ENCODE measurements around the gene S100A5.
"Not testable (repeated sequence)": the region's sequence is repeated elsewhere in the genome, so short reads cannot be mapped to it uniquely, and the experiment has no call there.

S100A5 gene

DNA sequence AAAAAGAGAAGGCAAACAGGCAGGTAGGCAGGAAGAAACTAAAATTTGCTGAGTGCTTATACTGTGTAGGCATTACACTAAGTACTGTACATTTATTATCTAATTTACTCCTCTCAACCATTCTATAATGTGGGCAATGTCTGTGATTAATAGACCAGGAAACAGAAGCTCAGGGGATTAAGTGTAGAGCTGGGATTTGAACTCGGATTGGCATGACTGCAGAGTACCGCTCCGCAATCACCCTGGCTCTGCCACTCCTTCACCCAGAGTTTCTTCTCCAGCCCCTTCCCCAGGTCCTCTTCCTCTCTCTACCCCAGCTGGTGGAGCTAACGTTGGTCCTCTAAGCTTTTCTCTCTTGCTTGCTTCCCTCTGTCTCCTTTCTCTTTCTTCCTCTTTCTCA, 36.4 kb upstream of the S100A5 start:
- TF ChIP-seq SUZ12 (IDR thresholded peaks at IDR 0.05) (no peak), LEF1 (IDR thresholded peaks at IDR 0.05; ENCODE audit: borderline replicate concordance) (no peak), FOXK2 (IDR thresholded peaks at IDR 0.05) (no peak), HDGF (IDR thresholded peaks at IDR 0.05; ENCODE audit: borderline replicate concordance) (no peak), FOXA1 (IDR thresholded peaks at IDR 0.05) (no peak), ELF4 (IDR thresholded peaks at IDR 0.05) (no peak), CTBP1 (IDR thresholded peaks at IDR 0.05; ENCODE audit: borderline replicate concordance) (no peak), TARDBP (IDR thresholded peaks at IDR 0.05) (no peak), NFRKB (IDR thresholded peaks at IDR 0.05) (no peak), L3MBTL2 (conservative IDR thresholded peaks at IDR 0.05) (no peak), ARNT (IDR thresholded peaks at IDR 0.05) (no peak), BHLHE40 (IDR thresholded peaks at IDR 0.05; ENCODE audit: borderline replicate concordance) (no peak), ZNF384 (IDR thresholded peaks at IDR 0.05) (no peak), SP1 (IDR thresholded peaks at IDR 0.05) (no peak), FOXM1 (IDR thresholded peaks at IDR 0.05; ENCODE audit: borderline replicate concordance) (no peak)
- TF ChIP-seq, protein P1, sequence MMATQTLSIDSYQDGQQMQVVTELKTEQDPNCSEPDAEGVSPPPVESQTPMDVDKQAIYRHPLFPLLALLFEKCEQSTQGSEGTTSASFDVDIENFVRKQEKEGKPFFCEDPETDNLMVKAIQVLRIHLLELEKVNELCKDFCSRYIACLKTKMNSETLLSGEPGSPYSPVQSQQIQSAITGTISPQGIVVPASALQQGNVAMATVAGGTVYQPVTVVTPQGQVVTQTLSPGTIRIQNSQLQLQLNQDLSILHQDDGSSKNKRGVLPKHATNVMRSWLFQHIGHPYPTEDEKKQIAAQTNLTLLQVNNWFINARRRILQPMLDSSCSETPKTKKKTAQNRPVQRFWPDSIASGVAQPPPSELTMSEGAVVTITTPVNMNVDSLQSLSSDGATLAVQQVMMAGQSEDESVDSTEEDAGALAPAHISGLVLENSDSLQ (IDR thresholded peaks at IDR 0.05), result no peak
- POLR2A ChIA-PET, result interaction anchor here (0.9 to 3.9 kb wide), 6 partner anchors 9 to 413 kb away, joined by 3 to 20 read pairs (median 5); partner anchors contain the start of genes CHTOP, RPS27 and S100A13
- no peak for DNase-seq (ENCODE audit: extremely low spot score)
- CTCF ChIA-PET, result interaction anchor here (0.7 to 2.7 kb wide), 5 partner anchors 9 to 67 kb away, joined by 8 to 12 read pairs (median 9); partner anchors contain the start of gene S100A13

DNA sequence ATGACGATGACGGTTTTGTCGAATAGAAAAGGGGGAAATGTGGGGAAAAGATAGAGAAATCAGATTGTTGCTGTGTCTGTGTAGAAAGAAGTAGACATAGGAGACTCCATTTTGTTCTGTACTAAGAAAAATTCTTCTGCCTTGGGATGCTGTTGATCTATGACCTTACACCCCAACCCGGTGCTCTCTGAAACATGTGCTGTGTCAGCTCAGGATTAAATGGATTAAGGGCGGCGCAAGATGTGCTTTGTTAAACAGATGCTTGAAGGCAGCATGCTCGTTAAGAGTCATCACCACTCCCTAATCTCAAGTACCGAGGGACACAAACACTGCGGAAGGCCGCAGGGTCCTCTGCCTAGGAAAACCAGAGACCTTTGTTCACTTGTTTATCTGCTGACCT, 34.8 kb upstream of the S100A5 start:
- POLR2A ChIA-PET, result interaction anchor here (3.1 to 3.9 kb wide), 2 partner anchors 52 to 59 kb away, joined by 15 to 20 read pairs; partner anchors contain the start of genes CHTOP and S100A13
- CTCF ChIA-PET, result interaction anchor here (2.6 kb wide), 1 partner anchor 65 kb away, joined by 8 read pairs; no protein-coding TSS in a partner anchor
- DNase-seq (ENCODE audit: extremely low spot score), result not testable (repeated sequence)

DNA sequence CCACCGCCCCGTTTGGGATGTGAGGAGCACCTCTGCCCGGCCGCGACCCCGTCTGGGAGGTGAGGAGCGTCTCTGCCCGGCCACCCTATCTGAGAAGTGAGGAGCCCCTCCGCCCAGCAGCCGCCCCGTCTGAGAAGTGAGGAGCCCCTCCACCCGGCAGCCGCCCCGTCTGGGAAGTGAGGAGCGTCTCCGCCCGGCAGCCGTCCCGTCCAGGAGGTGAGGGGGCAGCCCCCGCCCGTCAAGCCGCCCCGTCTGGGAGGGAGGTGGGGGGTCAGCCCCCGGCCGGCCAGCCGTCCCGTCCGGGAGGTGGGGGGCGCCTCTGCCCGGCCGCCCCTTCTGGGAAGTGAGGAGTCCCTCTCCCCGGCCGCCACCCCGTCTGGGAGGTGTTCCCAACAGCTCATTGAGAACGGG, 34.4 kb upstream of the S100A5 start:
- CTCF ChIA-PET; POLR2A ChIA-PET; DNase-seq (ENCODE audit: extremely low spot score): not testable (repeated sequence)

DNA sequence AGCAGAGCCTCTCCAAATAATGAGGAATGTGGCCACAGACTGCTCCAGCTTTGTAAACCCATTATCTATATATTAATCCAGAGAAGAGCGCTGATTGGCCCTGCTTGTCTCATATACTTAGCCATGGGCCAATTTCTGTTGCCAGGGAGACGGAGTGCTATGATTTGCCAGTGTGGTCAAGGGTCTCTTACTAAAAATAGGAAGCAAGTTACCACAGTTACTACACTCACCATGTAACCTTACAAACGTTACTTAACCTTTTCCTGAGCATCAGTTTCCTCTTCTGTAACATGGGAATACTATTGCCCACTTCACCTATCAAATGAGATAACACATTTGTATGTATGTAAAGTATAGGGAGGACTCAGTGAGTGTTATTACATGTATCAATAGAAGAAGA, 32.6 kb upstream of the S100A5 start:
- TF ChIP-seq L3MBTL2 (conservative IDR thresholded peaks at IDR 0.05) (no peak), BHLHE40 (IDR thresholded peaks at IDR 0.05; ENCODE audit: borderline replicate concordance) (no peak), LEF1 (IDR thresholded peaks at IDR 0.05; ENCODE audit: borderline replicate concordance) (no peak), FOXK2 (IDR thresholded peaks at IDR 0.05) (no peak)
- ChIA-PET POLR2A (interaction anchor here (1.9 kb wide), 1 partner anchor 61 kb away, joined by 11 read pairs; the partner anchor contains the start of gene CHTOP), CTCF (interaction anchor here (1.2 to 4.7 kb wide), 2 partner anchors 54 to 61 kb away, joined by 4 to 15 read pairs; partner anchors contain the start of genes CHTOP, S100A1 and S100A13)
- DNase-seq (ENCODE audit: extremely low spot score), result no peak

DNA sequence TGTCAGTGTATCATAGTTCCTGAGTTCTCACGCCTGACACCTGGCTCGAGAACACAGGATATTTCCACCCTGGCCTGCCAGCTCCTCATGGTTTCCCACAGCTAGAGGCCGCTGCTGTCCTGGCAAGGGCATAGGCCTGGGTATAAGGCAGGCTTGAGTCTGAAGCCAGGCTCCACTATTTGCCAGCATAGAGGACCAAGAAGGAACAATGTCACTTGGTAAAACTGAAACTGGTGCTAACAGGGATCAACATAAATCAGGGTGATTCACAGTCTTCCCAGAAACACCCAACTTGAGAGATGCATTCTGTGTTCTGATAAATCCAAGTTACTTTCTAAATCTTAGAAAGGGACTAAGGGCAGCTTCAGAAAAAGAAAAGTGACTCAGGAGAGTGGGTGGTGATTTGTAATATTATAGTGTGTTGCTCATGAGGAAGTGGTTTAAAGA, 31.9 kb upstream of the S100A5 start:
- ChIA-PET POLR2A (interaction anchor here (1.1 to 1.9 kb wide), 3 partner anchors 55 to 61 kb away, joined by 4 to 13 read pairs (median 11); partner anchors contain the start of genes CHTOP and S100A13), CTCF (interaction anchor here (0.6 to 5.8 kb wide), 8 partner anchors 20 to 63 kb away, joined by 3 to 60 read pairs (median 4); partner anchors contain the start of genes CHTOP, S100A1 and S100A13)

DNA sequence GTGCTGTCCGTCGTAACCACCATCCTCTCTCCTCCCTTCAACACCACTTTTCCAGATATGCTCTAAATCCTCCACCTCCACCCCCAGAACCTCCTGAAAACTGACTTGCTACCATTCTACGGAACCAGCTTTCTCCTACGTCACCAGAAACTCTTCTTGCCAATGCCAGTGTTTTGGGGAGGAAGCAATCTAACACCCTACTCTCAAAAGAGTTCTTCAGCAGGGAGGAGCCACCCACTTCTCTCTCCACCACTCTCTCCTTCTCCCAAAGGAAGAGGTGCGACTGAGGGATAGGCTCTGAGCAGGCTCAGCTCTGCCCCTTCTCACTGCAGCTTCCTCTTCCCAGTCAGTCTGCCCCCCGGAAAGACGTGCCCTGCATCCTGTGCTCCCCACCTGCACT, 31.0 kb upstream of the S100A5 start:
- no peak for DNase-seq (ENCODE audit: extremely low spot score)
- TF ChIP-seq TARDBP (IDR thresholded peaks at IDR 0.05) (no peak), L3MBTL2 (conservative IDR thresholded peaks at IDR 0.05) (no peak), SP1 (IDR thresholded peaks at IDR 0.05) (no peak), ARNT (IDR thresholded peaks at IDR 0.05) (no peak), ELF4 (IDR thresholded peaks at IDR 0.05) (no peak), FOXK2 (IDR thresholded peaks at IDR 0.05) (no peak), ZNF384 (IDR thresholded peaks at IDR 0.05) (no peak), NFRKB (IDR thresholded peaks at IDR 0.05) (no peak), FOXM1 (IDR thresholded peaks at IDR 0.05; ENCODE audit: borderline replicate concordance) (no peak), HDGF (IDR thresholded peaks at IDR 0.05; ENCODE audit: borderline replicate concordance) (no peak), FOXA1 (IDR thresholded peaks at IDR 0.05) (no peak), SUZ12 (IDR thresholded peaks at IDR 0.05) (no peak), CTBP1 (IDR thresholded peaks at IDR 0.05; ENCODE audit: borderline replicate concordance) (no peak), LEF1 (IDR thresholded peaks at IDR 0.05; ENCODE audit: borderline replicate concordance) (no peak), BHLHE40 (IDR thresholded peaks at IDR 0.05; ENCODE audit: borderline replicate concordance) (no peak)
- TF ChIP-seq, protein P1 (IDR thresholded peaks at IDR 0.05), result no peak
- POLR2A ChIA-PET, result interaction anchor here (1.1 to 1.9 kb wide), 3 partner anchors 55 to 62 kb away, joined by 4 to 13 read pairs (median 11); partner anchors contain the start of genes CHTOP and S100A13
- CTCF ChIA-PET, result interaction anchor here (0.6 to 5.8 kb wide), 6 partner anchors 21 to 61 kb away, joined by 3 to 60 read pairs (median 6); partner anchors contain the start of genes S100A1 and S100A13

More for the DNA sequence above, 31.9 kb upstream of the S100A5 start:
- no peak for DNase-seq (ENCODE audit: extremely low spot score)
- TF ChIP-seq ELF4 (IDR thresholded peaks at IDR 0.05) (no peak), ARNT (IDR thresholded peaks at IDR 0.05) (no peak), SUZ12 (IDR thresholded peaks at IDR 0.05) (no peak), L3MBTL2 (conservative IDR thresholded peaks at IDR 0.05) (no peak), LEF1 (IDR thresholded peaks at IDR 0.05; ENCODE audit: borderline replicate concordance) (no peak), FOXK2 (IDR thresholded peaks at IDR 0.05) (no peak), FOXM1 (IDR thresholded peaks at IDR 0.05; ENCODE audit: borderline replicate concordance) (no peak), CTBP1 (IDR thresholded peaks at IDR 0.05; ENCODE audit: borderline replicate concordance) (no peak), TARDBP (IDR thresholded peaks at IDR 0.05) (no peak), NFRKB (IDR thresholded peaks at IDR 0.05) (no peak), HDGF (IDR thresholded peaks at IDR 0.05; ENCODE audit: borderline replicate concordance) (no peak)
- TF ChIP-seq, protein P1 (IDR thresholded peaks at IDR 0.05), result no peak

Measured in HEK293T (cell line).